Measurements from ENCODE around the gene HEG1.

The HEG1 gene

GRCh38 chr3:125025642-125026041 is 30.2 kb downstream of the HEG1 start:
- Histone ChIP-seq H3K9ac (ENCODE audit: low read depth, low read length) (no peak overlapping the region), H3K9me3 (ENCODE audit: control insufficient read depth, insufficient read depth, low read length) (no peaks in the 10 kb centered on the region), H3K36me3 (ENCODE audit: insufficient read depth, low read length) (peaks cover 2% of the 10 kb centered on the region; the same call in 1 of the 2 replicates), H3K4me1 (ENCODE audit: insufficient read depth, low read length) (no peaks in the 10 kb centered on the region)

- no peak overlapping the region for H3K9ac ChIP-seq (ENCODE audit: low read depth, low read length)
- H3K36me3 ChIP-seq (ENCODE audit: insufficient read depth, low read length) = peaks cover 2% of the 10 kb centered on the region; the same call in 1 of the 2 replicates
- no peaks in the 10 kb centered on the region for H3K4me1 ChIP-seq (ENCODE audit: insufficient read depth, low read length)
- no peaks in the 10 kb centered on the region for H3K9me3 ChIP-seq (ENCODE audit: control insufficient read depth, insufficient read depth, low read length)
Measured at GRCh38 chr3:125024817-125025216, 31.0 kb downstream of the HEG1 start.

GRCh38 chr3:125023833-125024555 is 31.8 kb downstream of the HEG1 start:
- H3K9ac ChIP-seq (ENCODE audit: low read depth, low read length) = no peak overlapping the region
- peaks cover 2% of the 10 kb centered on the region; the same call in 1 of the 2 replicates for H3K36me3 ChIP-seq (ENCODE audit: insufficient read depth, low read length)
- H3K4me1 ChIP-seq (ENCODE audit: insufficient read depth, low read length) = no peaks in the 10 kb centered on the region
- H3K9me3 ChIP-seq (ENCODE audit: control insufficient read depth, insufficient read depth, low read length) = no peaks in the 10 kb centered on the region

GRCh38 chr3:125022206-125022605 is 33.6 kb downstream of the HEG1 start:
- H3K4me1 ChIP-seq (ENCODE audit: insufficient read depth, low read length) = no peaks in the 10 kb centered on the region
- H3K9me3 ChIP-seq (ENCODE audit: control insufficient read depth, insufficient read depth, low read length) = no peaks in the 10 kb centered on the region
- H3K36me3 ChIP-seq (ENCODE audit: insufficient read depth, low read length) = peaks cover 2% of the 10 kb centered on the region; the same call in 1 of the 2 replicates
- H3K9ac ChIP-seq (ENCODE audit: low read depth, low read length) = no peak overlapping the region

GRCh38 chr3:125019271-125019670 is 36.5 kb downstream of the HEG1 start:
- H3K4me1 ChIP-seq (ENCODE audit: insufficient read depth, low read length) = no peaks in the 10 kb centered on the region
- no peaks in the 10 kb centered on the region for H3K9me3 ChIP-seq (ENCODE audit: control insufficient read depth, insufficient read depth, low read length)
- H3K36me3 ChIP-seq (ENCODE audit: insufficient read depth, low read length) = no peaks in the 10 kb centered on the region
- no peak overlapping the region for H3K9ac ChIP-seq (ENCODE audit: low read depth, low read length)

- no peaks in the 10 kb centered on the region for H3K4me1 ChIP-seq (ENCODE audit: insufficient read depth, low read length)
- H3K36me3 ChIP-seq (ENCODE audit: insufficient read depth, low read length) = no peaks in the 10 kb centered on the region; the same call in 1 of the 2 replicates
- H3K9ac ChIP-seq (ENCODE audit: low read depth, low read length) = no peak overlapping the region
- no peaks in the 10 kb centered on the region for H3K9me3 ChIP-seq (ENCODE audit: control insufficient read depth, insufficient read depth, low read length)
Measured at GRCh38 chr3:125017406-125017805, 38.4 kb downstream of the HEG1 start.

- Histone ChIP-seq H3K9ac (ENCODE audit: low read depth, low read length) (no peak overlapping the region), H3K9me3 (ENCODE audit: control insufficient read depth, insufficient read depth, low read length) (no peaks in the 10 kb centered on the region), H3K4me1 (ENCODE audit: insufficient read depth, low read length) (no peaks in the 10 kb centered on the region), H3K36me3 (ENCODE audit: insufficient read depth, low read length) (no peaks in the 10 kb centered on the region; the same call in 1 of the 2 replicates)
Measured at GRCh38 chr3:125014570-125015179, 41.1 kb downstream of the HEG1 start.

GRCh38 chr3:125013095-125013494 is 42.7 kb downstream of the HEG1 start:
- no peaks in the 10 kb centered on the region for H3K4me1 ChIP-seq (ENCODE audit: insufficient read depth, low read length)
- H3K36me3 ChIP-seq (ENCODE audit: insufficient read depth, low read length) = peaks cover 3% of the 10 kb centered on the region
- no peaks in the 10 kb centered on the region for H3K9me3 ChIP-seq (ENCODE audit: control insufficient read depth, insufficient read depth, low read length)
- no peak overlapping the region for H3K9ac ChIP-seq (ENCODE audit: low read depth, low read length)

GRCh38 chr3:125011941-125012340 is 43.9 kb downstream of the HEG1 start:
- Histone ChIP-seq H3K4me1 (ENCODE audit: insufficient read depth, low read length) (no peaks in the 10 kb centered on the region), H3K9me3 (ENCODE audit: control insufficient read depth, insufficient read depth, low read length) (no peaks in the 10 kb centered on the region), H3K36me3 (ENCODE audit: insufficient read depth, low read length) (peaks cover 3% of the 10 kb centered on the region), H3K9ac (ENCODE audit: low read depth, low read length) (no peak overlapping the region)

GRCh38 chr3:125010393-125010792 is 45.4 kb downstream of the HEG1 start:
- no peaks in the 10 kb centered on the region for H3K9me3 ChIP-seq (ENCODE audit: control insufficient read depth, insufficient read depth, low read length)
- no peaks in the 10 kb centered on the region for H3K4me1 ChIP-seq (ENCODE audit: insufficient read depth, low read length)
- H3K36me3 ChIP-seq (ENCODE audit: insufficient read depth, low read length) = peaks cover 3% of the 10 kb centered on the region
- H3K9ac ChIP-seq (ENCODE audit: low read depth, low read length) = no peak overlapping the region

GRCh38 chr3:125008766-125009165 is 47.0 kb downstream of the HEG1 start:
- no peaks in the 10 kb centered on the region for H3K4me1 ChIP-seq (ENCODE audit: insufficient read depth, low read length)
- no peak overlapping the region for H3K9ac ChIP-seq (ENCODE audit: low read depth, low read length)
- no peaks in the 10 kb centered on the region for H3K9me3 ChIP-seq (ENCODE audit: control insufficient read depth, insufficient read depth, low read length)
- peaks cover 3% of the 10 kb centered on the region; the same call in 1 of the 2 replicates for H3K36me3 ChIP-seq (ENCODE audit: insufficient read depth, low read length)

GRCh38 chr3:125006291-125006731 is 49.5 kb downstream of the HEG1 start:
- Histone ChIP-seq H3K36me3 (ENCODE audit: insufficient read depth, low read length) (peaks cover 3% of the 10 kb centered on the region; the same call in 1 of the 2 replicates), H3K4me1 (ENCODE audit: insufficient read depth, low read length) (no peaks in the 10 kb centered on the region)

GRCh38 chr3:125005676-125006075 is 50.1 kb downstream of the HEG1 start:
- Histone ChIP-seq H3K9ac (ENCODE audit: low read depth, low read length) (no peak overlapping the region), H3K9me3 (ENCODE audit: control insufficient read depth, insufficient read depth, low read length) (no peaks in the 10 kb centered on the region), H3K36me3 (ENCODE audit: insufficient read depth, low read length) (peaks cover 3% of the 10 kb centered on the region; the same call in 1 of the 2 replicates), H3K4me1 (ENCODE audit: insufficient read depth, low read length) (no peaks in the 10 kb centered on the region)

More at GRCh38 chr3:125006291-125006731, 49.5 kb downstream of the HEG1 start:
- Histone ChIP-seq H3K9me3 (ENCODE audit: control insufficient read depth, insufficient read depth, low read length) (no peaks in the 10 kb centered on the region), H3K9ac (ENCODE audit: low read depth, low read length) (no peak overlapping the region)

GRCh38 chr3:125005222-125005621 is 50.6 kb downstream of the HEG1 start:
- Histone ChIP-seq H3K36me3 (ENCODE audit: insufficient read depth, low read length) (peaks cover 3% of the 10 kb centered on the region; the same call in 1 of the 2 replicates), H3K4me1 (ENCODE audit: insufficient read depth, low read length) (no peaks in the 10 kb centered on the region), H3K9me3 (ENCODE audit: control insufficient read depth, insufficient read depth, low read length) (no peaks in the 10 kb centered on the region), H3K9ac (ENCODE audit: low read depth, low read length) (no peak overlapping the region)

Measured in ES-I3 (cell line).